GM18867 (cell line): ENCODE measurements around the gene MED4.
"Not testable (repeated sequence)": the region's sequence is repeated elsewhere in the genome, so short reads cannot be mapped to it uniquely, and the experiment has no call there.

Experiments used
- ATAC-seq: cut with Tn5 transposase; IDR thresholded peaks from one replicate; pipeline ENCODE4 v1.9.1; 2021; ENCODE audit warnings: mild to moderate bottlenecking, moderate library complexity; ENCODE audit not compliant: unreplicated experiment

Gene MED4

DNA sequence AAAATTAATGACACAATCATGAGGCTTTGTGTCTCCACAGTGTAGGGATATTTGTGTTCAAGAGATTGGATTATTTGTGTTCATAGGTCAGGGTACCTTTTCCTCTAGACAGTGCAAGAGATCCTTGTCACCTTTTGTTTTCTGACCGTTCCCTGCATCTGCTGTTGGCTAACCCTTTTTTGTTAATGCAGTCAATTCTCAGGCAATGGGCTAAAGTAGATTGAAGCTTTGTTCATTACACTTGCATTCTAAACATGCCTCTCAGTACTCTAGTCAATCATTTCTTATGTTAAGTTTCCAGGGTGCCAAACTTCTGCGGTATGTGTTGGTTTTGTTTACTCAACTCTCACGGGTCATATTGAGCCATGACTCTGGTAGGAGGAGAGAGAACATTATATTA, 1.8 kb upstream of the MED4 start:
- ATAC-seq: no peak

DNA sequence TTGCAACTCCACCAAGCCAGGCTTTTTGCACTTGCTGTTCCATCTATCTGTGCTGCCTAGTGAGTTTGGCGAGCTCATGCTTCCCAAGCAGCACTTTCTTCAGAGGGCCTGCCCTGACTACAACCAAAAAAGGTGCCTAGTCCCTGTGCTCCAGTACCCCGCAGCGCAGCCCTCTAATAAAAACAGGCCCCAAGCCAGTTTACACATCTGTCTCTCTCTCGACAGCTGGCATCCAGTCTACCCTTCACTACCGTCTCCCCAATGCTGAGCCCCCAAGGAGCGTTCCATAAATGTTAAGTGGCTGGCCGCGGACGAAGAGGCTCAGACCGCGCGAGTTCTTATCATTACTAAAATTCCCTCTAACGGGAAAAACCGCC, 512 bp downstream of the MED4 start:
- ATAC-seq: peak; percentile 8

DNA sequence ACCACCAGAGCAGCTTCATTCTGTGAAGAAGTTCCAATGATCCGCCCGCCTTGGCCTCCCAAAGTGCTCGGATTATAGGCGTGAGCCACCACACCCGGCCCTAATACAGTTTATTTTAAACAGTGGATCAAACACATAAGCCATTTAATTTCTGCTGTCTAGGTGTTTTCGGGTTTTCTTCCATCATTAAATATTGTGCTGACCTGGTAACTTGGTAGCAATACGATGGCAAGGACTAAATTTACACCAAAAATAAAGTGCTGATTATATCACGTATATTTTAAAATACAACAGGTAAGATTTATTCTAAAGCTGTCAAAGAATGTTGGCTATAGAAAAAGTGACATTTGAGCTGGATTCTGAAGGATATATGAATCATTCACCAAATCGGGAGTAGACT, 1.3 kb downstream of the MED4 start:
- no peak for ATAC-seq

DNA sequence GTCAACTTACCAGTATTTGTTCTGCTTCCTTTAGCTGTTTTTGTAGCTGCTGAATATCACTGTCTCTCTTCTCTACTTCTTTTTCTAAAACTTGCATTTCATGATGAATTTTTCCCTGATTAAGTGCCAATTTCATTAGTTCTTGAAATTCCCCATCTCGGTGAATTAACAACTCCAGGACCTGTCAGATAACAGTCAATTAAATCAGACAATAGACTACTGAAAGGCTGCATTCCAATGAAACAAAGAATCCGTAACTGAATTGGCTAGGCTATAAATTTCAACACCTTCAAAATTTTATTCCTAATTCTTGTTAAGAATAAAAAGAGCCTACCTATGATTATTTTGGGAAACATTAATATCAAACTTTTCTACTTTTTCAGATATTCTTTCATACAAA, 8.6 kb downstream of the MED4 start:
- no peak for ATAC-seq

GRCh38 chr13:48081739-48082138, 13.2 kb downstream of the MED4 start:
- no peak for ATAC-seq

- peak; percentile 99 for ATAC-seq
Measured at GRCh38 chr13:48078251-48078656, 16.6 kb downstream of the MED4 start.

- ATAC-seq: no peak
Measured at GRCh38 chr13:48074006-48074405, 20.9 kb downstream of the MED4 start.

DNA sequence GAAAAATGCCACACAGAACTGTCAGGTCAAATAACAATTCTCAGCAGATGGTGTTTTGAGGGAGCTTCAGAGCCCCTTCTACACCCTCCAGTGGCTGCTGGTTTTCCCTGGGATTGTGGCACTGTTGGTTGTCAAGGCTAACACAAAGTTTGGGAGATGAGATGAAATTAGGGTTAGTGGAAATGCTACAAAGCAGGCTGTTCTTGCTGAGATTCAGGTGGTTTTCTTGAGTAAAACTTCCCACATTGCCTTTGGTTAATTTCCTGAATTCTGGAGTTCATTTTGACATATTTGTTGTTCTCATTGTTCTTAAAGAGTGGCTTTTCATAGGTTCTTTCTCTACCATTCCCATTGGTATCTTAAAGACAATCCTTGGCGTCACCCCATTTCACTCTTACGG, 22.1 kb downstream of the MED4 start:
- no peak for ATAC-seq

DNA sequence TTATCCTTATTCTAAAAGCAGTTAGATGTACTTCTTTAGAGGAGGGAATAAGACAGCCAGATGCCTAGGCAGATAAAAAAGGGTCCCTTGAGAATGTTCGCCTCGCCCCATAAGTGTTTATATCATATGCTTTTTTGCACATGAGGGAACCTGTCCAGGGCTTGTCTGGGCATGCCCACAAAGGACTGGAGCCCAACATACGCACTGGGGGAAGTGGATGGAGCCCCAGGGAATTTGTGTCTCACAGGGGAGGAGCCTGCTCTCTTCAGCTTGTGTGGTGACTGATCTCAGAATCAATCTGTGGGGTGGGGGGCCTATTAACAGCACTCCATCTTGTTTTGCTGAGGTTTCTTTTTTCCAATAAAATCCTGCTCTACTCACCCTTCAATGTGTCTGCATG, 22.6 kb downstream of the MED4 start:
- no peak for ATAC-seq

GRCh38 chr13:48070942-48071341, 24.0 kb downstream of the MED4 start:
- ATAC-seq: no peak

DNA sequence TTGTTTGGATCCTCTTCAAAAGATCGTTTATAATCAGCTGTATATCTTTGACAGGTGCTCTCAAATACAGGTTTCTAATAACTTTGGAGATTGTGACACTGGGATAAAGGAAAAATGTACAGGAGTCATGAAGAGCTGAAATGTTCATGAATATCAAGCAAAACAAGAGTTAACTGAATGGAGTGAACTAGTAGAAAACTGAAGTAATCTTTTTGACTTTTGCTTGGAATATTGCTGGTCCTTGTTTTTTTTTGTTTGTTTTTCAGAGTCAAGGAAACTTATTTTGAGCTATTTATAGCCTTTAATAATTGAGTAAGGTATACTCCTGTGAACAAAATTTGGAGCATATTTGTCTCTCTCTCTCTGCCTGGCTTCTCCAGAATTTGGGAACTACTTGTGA, 25.3 kb downstream of the MED4 start:
- no peak for ATAC-seq

DNA sequence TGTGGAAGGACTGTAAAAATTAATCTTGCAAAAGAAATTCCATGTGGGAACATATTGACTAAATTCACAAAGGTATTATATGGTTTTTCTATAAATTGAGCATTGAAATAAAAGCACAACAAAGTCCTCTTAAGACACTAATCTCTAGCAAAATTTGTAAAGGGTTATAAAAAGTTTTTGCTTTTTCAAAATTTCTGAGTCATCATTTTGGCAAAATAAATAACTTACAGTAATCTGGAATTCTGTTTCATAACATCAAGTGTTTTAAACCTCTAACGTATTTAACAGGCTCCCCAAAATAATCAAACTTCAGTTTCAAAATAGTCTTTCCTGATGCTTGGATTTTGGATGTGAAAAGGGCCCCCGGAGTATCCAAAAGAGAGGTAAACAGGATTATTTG, 26.0 kb downstream of the MED4 start:
- ATAC-seq: no peak

DNA sequence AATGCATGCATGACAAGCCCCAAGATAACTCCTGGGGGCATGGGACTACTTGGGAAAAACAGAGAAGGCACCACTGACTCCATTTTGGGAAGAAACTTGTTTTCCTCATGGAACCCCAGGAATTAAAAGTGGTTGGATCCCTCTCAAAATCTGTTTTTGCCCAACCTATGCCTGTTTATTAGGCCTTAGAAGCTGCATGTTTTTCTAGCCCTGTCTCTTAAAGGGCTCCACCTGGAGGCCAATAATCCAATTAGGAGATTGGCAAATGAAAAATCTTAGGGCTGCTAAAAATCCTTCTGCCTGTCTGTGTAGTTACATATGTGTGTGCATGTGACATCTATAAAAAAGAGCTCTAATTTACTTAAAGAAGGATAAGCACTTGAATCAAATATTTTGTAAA, 26.9 kb downstream of the MED4 start:
- no peak for ATAC-seq

DNA sequence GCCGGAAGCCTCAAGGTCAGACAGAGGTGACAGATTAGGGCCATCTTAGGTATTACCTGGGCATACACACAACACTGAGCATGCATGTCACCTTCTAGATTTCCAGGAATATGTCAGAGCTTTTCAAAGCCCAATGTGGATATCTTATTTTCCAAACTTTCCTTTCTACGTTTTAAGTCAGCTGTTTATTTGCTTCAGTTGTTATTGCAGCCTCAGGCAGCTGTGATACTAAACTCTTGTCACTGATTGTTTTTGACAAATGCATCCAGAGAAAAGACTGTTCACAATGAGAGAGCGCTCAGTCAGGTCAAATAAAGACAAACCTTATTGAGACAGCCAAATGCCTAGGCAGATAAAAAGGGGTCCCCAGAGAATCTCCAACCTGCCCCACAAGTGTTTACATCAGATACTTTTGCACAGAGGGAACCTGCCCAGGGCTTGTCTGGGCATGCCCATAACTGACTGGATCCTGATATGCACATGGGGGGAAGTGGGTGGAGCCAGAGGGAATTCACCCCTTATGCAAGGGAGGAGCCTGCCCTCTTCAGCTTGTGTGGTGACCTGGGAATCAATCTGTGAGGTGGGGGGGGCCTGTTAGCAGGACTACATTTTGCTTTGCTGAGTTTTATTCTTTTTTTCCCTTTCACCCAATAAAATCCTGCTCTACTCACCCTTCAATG, 28.5 kb downstream of the MED4 start:
- ATAC-seq: no peak

- not testable (repeated sequence) for ATAC-seq
Measured at GRCh38 chr13:48059951-48060350, 35.0 kb downstream of the MED4 start.

- ATAC-seq: not testable (repeated sequence)
Measured at GRCh38 chr13:48058536-48058935, 36.4 kb downstream of the MED4 start.

- ATAC-seq: no peak
Measured at GRCh38 chr13:48055712-48056111, 39.2 kb downstream of the MED4 start.

GRCh38 chr13:48054601-48055000, 40.3 kb downstream of the MED4 start:
- no peak for ATAC-seq

DNA sequence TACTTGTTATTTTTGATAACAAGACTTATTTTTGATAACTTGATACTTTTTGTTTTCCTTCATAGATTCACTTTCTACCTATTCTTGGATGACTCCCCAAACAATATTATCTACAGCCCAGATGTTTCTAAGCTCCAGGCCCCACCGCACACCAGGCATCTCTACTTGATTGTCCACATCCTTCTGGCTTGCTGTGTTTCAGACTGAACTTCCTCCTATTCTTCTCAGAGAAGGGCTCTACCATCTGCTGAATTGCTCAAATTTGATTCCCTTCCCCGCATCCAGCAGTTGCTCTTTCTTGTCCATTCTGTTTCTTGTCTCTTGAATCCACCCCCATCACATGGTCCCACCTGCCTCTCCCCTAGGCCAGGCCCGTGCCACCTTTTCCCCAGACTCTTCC, 44.4 kb downstream of the MED4 start:
- ATAC-seq: no peak

DNA sequence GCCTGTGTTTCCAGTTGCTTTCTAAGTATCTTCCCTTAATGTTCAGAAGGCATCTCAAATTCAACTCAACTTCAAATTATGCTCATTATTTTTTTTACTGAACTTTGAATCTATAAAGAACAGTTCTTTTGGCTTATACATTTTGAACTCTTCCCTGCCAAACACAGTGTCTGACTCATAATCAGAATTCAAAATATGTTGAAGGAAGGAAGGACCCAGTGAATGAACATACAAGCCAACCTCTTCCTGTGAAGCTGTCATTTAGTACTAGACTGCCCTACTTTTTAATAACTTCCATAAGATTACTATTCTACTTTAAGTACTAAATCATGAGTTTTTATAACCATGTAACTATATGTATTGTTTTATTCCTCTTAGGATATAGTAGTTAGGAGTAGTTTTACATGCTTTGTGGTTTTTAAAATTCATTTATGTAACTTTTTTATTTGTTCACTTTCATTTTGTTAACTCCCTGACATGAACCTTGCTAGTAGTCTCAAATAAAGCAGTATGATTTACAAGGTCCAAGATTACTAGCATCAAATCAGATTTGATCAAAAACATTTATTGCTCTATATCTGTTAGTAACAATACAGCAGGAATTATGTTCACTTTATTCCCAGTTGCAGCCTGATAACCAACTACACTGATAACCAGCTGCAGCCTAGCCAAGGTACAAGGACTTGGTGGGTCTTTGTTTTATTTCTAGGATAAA, 51.0 kb downstream of the MED4 start:
- ATAC-seq: no peak

GRCh38 chr13:48042894-48043293, 52.0 kb downstream of the MED4 start:
- ATAC-seq: no peak

- ATAC-seq: no peak
Measured at GRCh38 chr13:48040896-48041295, 54.0 kb downstream of the MED4 start.

- no peak for ATAC-seq
Measured at GRCh38 chr13:48040049-48040448, 54.9 kb downstream of the MED4 start.
